Kasumi-1 (cell line): ENCODE data around the gene CXCR6.

Experiments
- DNase-seq, 2 experiments: peaks; one replicate each; lab custom pipeline; 2025; lab: John Stamatoyannopoulos, UW

The CXCR6 gene

DNA sequence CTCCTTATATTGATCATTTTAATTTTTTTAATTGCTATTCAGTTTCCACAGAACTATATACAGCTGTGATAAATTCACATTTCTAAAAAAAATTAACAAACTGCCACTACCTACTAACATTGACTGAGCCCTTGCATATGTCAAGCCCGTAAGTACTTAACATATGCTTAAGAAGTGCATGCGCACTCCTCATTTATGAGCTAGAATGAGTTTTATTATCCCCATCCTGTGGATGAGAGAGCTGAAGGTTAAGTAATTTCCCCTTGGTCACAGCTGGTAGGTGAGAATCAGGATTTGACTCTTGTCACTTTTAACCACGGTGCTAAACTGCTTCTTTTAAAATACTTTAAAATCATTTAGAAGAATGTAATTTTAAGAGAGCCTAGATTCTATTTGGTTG is 25.9 kb downstream of the CXCR6 start:
- DNase-seq: no peak

DNA sequence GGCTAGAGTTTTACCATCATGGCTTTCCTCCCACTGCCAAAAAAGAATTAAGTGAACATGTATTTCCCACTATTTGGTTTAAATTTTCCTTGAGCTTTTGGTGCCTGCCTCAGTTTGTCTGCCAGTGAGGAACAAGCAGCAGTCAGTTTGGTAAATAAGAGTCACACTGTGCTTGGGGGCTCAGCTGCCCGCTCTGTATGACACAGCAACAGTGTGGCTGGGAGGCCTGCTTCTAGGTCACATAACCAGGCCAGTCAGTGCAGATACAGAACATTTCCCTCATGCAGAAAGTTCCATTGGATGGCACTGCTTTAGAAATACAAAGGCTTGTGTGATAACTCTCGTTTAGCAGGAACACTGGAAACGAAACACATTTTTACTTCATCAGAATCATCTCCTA is 26.7 kb downstream of the CXCR6 start:
- DNase-seq: no peak

DNA sequence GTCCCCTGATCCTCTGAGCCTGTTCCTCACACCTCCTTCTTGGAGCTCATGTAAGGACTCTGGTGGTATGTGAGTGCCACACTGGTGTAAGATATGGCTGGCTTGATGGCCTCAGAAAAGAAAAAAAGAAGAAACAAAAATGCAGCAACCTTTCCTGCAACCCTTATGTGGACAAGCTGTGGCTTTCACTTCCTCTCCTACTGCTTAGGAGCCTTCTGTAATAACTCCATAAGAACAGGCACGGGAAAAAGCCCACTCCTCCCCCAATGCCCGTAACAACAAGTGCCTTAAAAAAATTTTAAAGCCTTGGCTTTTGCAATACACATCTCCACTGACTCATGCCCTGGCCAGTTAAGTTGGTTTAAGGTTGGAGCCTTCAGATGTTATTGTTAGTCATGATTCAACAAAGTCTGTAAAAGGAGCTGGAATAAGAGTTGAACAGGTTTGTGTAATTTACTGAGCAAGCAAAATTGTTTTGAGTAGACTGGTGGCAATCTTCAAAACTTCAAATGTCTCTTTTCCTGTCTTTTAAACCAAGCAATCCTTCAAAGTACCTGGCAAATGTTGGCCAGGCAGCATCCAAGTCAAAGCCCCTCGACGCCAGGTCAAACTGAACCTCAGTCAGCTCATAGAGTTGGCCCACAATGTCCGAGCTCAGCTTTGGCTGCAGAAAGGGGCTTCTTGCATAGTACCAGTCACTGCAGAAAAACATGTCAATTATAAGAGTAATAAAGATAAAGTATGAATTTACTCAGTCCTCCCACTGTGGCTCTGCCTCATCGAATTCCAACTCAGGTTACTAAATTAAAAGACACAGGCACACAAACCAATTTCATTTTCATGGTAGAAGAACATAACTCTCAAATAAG is 29.5 kb downstream of the CXCR6 start:
- peak; percentile 93 for DNase-seq

DNA sequence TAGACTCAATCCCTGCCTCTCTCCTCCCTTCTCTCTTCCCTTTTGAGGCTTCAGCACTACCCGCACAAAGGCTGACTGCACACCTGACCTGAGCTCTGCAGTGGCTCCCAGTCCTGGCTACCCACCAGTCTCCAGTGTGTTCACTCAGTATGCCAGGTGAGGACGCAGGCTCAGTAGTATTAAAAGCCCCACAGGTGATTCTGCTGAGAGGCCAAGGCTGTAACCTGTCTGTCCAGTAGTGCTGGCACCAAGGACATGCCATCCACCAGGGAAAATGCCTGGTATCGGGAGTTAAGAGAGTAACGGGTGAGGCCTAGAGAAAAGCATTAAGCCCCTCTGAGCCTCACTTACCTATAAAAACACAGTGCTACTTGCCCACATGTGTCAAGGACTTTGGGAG is 31.4 kb downstream of the CXCR6 start:
- no peak for DNase-seq

DNA sequence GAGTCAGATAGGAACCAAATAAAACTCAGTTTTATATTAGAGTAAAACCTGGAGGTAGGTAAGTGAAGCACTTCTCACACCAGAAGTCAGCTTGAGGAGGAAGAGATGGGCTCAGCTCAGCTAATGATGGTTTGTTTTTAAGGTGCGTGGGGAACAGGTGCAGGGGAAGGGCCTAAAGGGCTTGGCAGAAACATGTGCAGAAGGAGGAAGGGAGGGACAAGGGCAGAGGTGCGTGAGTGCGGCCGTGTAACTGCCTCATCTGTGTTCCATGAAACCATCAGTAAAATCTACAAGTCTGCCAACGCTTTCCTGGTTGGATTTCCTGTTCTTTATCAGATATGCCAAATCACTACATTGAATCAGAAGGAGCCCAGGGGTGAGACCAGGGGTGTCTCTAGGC is 32.4 kb downstream of the CXCR6 start:
- DNase-seq: no peak

DNA sequence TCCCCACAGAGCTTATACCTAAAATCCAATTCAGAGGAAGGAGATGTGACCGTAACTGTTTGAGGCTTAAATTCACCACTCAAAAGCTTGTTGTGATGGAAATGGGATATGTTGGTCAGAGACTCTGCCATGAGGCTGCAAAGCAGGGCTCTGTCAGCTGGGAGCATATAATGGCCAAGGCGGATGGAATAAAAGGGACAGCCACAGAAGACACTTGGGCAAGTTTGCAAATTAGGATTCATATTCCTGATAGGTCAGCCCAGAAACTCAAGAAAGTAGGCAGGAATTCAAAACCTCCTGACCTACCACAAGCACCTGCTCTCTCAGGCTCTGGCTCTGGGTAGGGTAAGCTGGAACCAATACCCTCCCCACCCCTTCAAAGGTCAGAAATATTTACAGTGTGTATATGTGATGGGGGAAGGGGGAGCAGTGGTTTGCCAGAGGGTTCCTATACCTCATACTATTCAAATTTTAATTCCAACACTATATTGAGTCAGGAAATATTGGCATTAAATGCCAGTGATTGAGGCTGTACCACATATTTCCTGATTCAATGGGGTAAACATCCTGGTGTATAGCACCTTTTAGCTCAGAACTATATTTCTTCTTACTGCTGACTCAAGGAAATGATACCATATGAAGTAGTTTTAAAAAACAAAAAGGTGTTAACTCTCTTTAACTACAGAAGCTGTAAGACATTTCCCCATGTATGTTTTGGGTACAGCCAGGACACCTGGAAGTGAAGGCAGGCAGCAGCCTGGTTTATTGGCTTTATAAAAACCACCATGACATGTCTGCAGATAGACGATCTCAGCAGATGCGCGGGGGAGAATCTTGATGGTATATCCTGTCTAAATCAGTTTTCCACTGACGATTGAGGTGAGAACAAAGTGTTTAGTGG is 33.2 kb downstream of the CXCR6 start:
- DNase-seq: no peak

DNA sequence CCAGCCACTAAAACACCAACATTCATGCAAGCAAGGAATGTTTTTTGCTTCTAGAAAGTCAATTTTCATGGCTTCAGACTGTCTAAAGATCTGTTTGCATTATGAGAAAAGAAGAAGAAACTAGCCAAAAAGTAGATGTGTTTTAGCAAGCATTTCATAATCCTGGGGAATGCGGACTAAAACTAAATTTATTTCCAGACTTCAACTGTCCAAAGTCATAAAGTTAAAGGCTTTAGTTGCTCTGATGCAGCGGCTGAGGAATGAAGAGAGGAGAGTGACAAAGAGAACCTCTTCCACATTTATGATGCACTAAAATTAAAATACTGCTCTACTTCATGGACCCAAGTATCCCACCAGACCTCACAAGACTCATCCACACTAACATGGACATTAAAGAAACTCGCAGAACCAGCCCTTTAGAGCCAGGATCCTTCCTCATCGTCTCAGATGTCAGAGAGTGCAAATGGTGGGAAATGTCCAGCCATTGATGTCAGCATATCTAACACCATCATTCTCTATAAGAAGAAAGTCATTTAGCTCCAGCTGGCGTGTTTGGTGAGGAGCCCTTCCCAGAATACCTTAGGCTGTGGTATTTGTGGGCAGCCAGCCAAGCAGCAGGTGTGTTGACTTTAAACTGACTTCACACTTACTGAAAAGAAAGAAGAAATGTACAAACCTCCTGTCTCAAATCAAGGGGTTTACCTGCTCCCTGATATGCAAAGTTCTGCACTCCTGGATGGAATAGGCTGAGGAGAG is 34.9 kb downstream of the CXCR6 start:
- no peak for DNase-seq

DNA sequence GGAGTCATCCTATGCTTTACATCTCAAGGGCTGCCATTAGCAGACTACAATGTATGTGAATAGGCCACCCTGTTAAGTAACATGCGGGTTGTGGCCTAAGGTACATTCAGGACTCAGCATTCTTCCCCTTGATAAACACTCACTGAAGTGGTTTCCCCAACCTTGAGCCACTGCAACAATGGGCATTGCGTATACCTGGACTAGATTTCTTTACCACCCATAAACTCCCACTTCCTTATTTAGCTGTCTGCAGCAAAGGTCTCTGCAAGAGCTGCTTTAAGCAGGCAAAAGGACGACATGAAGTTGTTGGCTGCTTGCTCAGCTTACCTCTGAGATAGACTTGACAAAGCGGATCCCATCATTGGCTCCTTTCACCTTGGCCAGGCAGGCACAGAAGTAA is 36.1 kb downstream of the CXCR6 start:
- no peak for DNase-seq

DNA sequence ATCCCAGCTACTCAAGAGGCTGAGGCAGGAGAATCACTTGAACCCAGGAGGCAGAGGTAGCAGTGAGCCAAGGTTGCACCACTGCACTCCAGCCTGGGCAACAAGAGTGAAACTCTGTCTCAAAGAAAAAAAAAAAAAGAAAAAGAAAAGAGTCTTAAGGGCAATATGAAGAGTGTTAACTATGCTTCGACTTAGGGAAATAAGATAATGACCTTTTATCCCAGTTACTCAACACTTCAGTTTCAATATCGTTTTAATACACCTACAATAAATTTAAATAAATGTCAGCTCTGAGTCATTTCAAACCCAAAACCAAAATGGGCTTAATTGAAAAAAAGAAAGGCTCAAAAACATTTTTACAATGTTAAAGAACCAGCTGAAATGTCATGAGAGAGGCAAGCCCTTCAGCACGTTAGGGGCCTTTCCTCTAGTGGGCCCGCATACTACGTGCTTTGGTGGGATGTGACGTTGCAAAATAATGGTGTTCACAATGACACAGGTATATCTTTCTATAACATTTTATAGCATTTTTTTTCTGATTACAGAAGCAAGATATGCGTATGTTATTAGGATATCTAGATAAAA is 37.1 kb downstream of the CXCR6 start:
- DNase-seq: no peak

DNA sequence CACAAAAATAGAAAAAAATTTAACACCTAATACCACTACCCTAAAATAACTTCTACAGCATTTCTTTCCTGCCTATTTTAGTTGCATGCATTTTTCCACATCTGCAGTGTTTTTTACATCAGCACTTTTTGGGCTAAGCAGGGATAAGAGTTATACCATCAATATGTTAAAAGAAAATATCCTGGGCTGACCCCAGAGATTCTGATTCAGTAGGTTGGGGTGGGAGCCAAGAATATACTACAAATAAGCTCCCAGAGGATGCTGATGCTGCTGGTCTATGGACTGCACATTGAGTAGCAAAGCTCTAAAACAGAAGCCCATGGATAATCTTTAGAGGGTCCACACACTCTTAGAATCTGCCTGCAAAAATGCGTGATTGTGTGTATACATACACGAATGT is 37.6 kb downstream of the CXCR6 start:
- DNase-seq: no peak

DNA sequence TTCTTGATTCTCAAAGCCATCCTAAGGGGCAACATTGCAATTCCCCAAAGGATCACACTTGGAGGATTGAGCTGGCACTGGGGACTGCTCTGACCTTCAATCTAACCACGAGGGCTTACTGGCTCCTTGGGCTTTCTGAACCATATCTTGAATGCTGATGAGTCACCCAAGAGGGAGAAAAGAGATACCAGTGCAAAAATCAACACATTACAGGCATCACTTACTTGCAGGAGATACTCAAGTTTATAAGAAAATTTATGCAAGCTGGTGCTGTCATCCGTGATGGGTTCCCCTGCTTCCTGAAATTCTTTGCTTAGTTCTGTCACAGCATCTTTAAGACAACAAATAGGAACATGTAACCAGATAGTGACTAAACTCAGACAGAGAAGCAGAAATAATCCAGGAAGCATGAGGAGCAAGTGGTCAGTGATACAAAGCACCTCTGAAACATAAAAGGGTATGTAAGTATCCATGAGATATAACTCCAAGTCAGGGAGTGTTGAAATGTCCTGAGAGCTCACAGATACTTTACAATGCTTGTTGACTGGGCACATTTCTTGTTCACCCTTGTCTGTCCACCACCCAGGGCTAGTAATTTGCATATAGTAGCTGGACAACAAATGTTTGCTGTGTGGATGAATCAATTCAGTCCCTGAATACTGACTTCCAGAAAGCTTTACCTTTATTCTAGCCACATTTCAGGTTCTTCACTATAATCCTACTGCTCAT is 38.2 kb downstream of the CXCR6 start:
- no peak for DNase-seq

DNA sequence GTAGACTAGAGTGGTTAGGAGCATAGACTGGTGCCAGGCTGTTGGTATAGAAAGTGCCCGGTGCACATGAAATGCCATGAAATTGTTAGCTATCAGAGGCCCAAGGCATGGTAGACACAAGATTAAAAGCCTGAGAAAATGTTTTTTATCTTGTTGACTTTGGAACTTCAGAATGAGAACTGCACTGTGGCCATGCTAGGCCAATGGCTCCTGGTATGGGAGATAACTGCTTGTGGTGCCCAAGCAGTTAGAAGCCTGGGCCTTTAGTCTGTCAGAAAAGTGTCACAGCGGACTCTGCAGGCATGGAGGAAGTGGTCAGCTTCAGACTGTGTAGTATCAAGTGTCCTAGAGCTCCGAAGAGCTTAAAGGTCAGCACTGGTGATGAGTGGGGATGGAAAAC is 40.5 kb downstream of the CXCR6 start:
- DNase-seq: no peak

DNA sequence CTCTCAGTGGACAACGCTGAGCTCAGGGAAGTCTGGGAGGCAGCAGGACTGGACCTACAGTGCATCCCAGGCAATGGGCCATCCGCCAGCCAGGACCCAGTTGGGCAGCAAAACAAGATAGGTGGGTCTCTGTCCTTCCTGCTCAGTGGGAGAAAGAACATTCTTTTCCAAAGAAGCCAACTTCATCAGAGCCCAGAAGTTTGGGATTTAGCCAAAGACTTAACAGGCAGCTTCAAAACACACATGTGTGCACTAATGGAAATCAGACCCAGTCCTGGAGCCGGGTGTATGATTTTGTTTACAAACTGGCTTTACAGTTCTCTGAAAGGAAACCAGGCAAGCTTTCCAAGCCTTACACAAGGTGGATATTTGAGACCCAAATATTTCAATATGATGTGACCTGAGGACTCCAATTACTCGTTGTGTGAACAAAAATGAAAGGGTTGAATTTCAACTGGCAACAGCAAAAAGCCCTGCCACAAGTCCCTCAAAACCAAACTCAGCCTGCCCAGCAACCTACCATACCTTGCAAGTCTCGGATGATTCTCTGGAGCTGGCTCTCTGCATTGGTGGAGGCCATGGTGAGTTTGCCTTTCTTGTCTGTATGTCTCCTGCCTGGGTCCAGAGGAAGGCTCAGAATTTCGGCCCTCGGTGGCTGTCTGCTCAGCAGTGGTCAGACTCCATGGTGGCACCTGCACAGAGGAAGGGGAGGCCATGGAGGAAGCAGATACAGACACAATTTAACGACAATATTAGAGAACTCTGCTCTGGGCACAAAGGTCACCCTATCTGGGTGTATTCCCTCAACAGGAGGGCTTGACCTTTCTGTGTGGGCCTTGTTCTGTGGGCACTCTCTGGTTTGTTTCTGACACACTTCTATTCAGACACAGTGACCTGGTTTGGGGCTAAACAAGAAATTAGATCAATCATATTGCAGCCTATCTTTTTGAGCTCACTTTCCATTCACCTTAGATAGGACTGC is 41.4 kb downstream of the CXCR6 start:
- no peak for DNase-seq

DNA sequence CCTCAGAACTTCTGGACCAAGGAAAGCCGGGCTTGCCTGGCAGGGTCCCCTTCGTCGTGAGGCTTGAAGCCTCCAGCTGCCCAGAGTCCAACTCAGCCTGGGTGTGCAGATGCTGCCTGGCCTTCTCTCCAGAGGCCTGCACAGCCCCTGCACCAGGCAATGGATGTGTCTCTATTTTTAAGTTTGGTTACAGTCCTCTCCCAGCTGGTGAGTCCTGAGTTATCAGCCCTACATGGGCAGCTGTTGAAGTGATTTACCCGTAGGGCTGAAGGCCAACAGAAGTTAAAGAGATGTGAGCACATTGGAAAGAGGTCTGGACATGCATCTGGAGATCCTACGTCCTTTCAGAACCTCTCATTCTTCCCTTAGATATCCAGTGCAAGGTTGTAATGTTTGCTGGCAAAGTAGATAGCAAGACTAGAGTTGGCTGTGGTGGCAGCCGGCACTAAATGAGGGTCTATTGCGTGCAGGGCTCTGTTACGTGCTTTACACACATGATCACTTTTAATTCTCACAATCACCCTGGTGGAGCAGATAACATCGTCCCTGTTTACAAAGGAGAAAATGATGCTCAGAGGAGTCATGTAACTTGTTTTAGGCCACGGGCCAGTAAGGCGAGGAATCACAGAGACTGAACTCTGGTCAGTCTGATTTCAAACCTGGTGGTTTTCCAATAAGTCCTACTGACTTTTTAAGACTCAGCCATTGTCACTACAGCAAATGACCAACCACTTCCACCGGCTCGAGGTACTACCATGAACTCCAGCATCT is 42.5 kb downstream of the CXCR6 start:
- no peak for DNase-seq

DNA sequence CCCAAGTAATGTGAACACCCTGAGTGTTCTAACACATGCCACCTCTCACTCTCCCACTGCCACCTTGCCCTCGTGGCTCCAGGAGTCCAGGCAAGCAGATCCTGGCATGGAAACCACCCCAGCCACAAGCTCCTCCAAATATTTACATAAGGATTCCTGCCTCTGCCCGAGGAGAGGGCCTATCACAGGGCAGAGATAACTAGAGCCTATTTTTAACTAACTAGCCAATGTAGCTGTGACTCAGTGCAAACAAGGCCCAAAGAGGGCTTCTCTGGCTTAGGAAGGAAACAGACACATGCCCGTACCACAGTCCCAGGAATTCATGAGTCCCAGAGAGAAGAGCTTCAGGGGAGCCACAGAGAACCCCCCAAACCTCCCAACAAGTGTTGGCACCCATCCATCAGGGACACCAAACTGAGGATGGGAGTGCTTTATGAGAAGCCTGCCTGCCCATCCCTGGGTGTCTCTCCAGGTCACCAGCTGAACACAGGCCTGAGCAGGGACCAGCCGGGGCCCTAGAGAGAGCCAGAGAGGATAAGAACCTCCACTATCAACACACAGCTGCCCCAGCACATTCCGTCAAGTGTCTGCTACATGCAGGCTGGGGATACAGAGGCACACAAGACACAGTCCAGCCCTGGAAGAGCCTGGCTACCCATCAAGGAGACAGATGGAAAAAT is 43.2 kb downstream of the CXCR6 start:
- no peak for DNase-seq

DNA sequence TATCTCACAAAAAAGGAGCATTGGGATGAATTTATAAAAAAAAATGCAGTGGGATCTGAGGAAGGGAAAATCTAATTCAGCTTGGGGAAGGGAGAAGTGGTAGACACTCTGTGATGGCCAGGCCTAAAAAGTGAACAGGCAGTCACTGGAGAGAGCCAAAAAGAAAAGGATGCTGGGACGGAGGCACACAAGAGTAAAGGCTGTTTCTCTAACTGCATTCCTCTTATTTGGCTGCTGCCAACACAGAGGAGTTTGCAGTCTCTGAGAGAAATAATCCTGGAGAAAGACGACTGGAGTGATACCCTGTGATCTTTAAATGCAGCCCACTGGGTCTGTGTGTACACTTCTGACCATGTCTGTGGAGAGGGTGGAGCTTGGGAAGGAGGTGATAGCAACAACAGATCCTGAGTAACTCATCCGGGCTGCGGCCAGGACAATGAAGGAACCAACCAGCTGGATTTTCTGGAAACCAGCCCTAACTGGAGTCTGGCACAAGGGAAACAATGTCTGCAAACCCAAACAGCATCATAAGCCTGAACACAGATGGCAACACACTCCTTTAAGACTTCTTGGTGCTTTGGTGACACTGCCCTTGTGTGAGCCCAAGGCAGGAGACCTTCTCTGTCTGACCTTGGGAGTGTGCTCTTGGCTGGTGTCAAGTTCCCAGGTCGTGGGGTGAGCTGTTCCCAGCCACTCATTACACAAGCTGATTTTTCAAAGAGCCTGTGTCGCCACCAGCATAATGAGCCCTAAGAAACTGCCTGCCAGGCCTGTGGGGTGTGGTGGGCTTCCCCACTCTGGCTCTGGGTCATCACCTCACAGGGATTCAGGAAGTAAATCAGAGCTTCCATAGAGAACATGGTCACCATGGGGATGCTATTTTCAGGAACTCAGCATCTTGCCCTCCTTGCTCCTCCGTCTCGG is 44.4 kb downstream of the CXCR6 start:
- DNase-seq: no peak

DNA sequence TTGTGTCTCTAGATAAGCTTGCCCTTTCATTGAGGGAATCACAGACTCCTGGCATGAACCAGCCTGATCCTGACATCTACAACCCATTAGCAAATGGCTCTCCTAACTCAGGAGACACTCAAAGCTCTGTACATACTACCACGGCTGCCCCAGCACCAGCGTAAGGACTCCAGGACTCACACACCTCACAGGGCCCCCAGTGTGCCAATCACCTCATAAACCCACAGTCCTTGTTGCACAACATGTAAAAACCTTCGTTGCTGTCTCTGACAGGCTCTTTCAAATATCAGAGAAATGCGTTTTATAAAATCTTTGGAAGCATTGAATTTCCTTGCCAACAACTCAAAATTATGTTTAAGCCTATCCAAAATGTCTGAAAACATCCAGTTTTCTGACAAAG is 45.1 kb downstream of the CXCR6 start:
- DNase-seq: no peak

DNA sequence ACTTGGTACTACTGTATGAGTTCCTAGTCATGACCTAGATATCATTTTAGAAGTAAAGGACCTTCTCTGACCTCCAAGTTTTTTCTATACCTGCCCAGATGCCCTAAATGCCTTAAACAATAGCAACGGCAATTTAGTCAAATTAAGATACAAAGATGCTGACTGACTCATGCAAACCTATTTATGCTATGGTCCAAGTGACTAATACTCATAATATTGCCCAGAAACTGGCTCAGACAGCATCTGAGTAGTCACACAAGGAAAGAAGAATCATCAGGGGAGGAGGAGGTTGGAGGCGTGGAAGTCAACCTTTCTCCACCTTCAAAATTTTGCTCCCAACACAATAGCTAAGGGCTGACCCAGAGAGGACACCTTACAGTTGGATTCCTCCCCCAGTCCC is 45.5 kb downstream of the CXCR6 start:
- DNase-seq: no peak
